ENCODE data around the gene TRIM10.

GRCh38 chr6:30150671-30151395, 10.2 kb downstream of the TRIM10 start:
- TF ChIP-seq EZH2phosphoT487 (IDR thresholded peaks at IDR 0.05; ENCODE audit: insufficient read depth, low read depth) (no peak), EZH2 (IDR thresholded peaks at IDR 0.05; ENCODE audit: insufficient read depth, poor library complexity, severe bottlenecking) (no peak)
